ENCODE measurements around the gene ADGRF4. TPM values are rescaled to one million over a fixed set of nuclear protein-coding genes. Genes with fewer than 3 reads are reported as not detected.

Gene ADGRF4, protein sequence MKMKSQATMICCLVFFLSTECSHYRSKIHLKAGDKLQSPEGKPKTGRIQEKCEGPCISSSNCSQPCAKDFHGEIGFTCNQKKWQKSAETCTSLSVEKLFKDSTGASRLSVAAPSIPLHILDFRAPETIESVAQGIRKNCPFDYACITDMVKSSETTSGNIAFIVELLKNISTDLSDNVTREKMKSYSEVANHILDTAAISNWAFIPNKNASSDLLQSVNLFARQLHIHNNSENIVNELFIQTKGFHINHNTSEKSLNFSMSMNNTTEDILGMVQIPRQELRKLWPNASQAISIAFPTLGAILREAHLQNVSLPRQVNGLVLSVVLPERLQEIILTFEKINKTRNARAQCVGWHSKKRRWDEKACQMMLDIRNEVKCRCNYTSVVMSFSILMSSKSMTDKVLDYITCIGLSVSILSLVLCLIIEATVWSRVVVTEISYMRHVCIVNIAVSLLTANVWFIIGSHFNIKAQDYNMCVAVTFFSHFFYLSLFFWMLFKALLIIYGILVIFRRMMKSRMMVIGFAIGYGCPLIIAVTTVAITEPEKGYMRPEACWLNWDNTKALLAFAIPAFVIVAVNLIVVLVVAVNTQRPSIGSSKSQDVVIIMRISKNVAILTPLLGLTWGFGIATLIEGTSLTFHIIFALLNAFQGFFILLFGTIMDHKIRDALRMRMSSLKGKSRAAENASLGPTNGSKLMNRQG
- total RNA-seq, result 0.07 and 0.10 TPM in 2 replicates

DNA sequence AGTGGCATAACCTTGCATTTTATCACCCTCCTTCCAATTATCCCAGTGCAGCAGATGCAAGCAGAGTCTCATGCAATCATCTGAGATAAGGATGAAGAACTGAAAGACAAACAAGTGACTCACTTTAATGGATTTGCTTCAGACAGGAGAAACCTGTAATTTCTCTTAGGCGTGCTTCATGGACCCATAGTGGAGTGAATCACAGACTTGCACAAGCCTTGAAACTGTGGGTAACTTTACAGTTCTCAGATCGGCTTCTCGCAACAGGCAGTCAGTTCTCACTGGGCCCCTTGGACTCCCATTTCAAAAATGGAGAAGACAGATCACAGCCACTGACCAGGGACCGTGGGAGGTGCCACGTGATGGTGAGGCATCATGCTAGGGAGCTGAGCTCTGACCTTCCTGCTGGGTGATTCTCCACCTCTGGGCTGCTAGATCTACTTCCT, at the start of gene ADGRF4:
ADGRF4 (plus strand) TSS at position 239 of the 446 bp plus-strand sequence. CDS start 8,666 bp downstream, outside the sequence.

Other genes starting within 250 kb of the ADGRF4 start
- 18.5 and 22.1 TPM in 2 replicates for gene CD2AP, start 220.8 kb upstream of the ADGRF4 start, total RNA-seq
- not detected in 2 replicates for gene OPN5, start 83.5 kb downstream of the ADGRF4 start, total RNA-seq

Measured in smooth muscle cell of the pulmonary artery (primary cell).